Measurements from ENCODE around the gene NECTIN4.
"Not testable (repeated sequence)": the region's sequence is repeated elsewhere in the genome, so short reads cannot be mapped to it uniquely, and the experiment has no call there.

The NECTIN4 gene

GRCh38 chr1:161069731-161070270 lies 19.6 kb downstream of the NECTIN4 start, which contains the start of gene ARHGAP30:
Gene ARHGAP30, minus strand, starts transcription at chr1:161069891. Its CDS starts 267 bp downstream, at chr1:161069624.
- no peak for TF ChIP-seq CTCF (IDR thresholded peaks at IDR 0.05; ENCODE audit: low read depth, low read length)
- no peak for DNase-seq (ENCODE audit: low read depth in 2 of 2)
- H3K4me3 ChIP-seq (replicated peaks in 1 of 2; ENCODE audit: low read depth in 2 of 2, low read length in 2 of 2) = no peak within 1 kb of the TSS

GRCh38 chr1:161069241-161069640 lies 20.1 kb downstream of the NECTIN4 start:
- no peak for TF ChIP-seq CTCF (IDR thresholded peaks at IDR 0.05; ENCODE audit: low read depth, low read length)
- no peak overlapping the region for H3K4me3 ChIP-seq (replicated peaks in 1 of 2; ENCODE audit: low read depth in 2 of 2, low read length in 2 of 2)
- no peak for DNase-seq (ENCODE audit: low read depth in 2 of 2)

- H3K4me3 ChIP-seq (replicated peaks in 1 of 2; ENCODE audit: low read depth in 2 of 2, low read length in 2 of 2) = no peak overlapping the region
- TF ChIP-seq CTCF (IDR thresholded peaks at IDR 0.05; ENCODE audit: low read depth, low read length) = no peak
- no peak for DNase-seq (ENCODE audit: low read depth in 2 of 2)
Measured at GRCh38 chr1:161068306-161069234, 20.8 kb downstream of the NECTIN4 start.

- H3K4me3 ChIP-seq (replicated peaks in 1 of 2; ENCODE audit: low read depth in 2 of 2, low read length in 2 of 2) = no peak overlapping the region
- no peak for TF ChIP-seq CTCF (IDR thresholded peaks at IDR 0.05; ENCODE audit: low read depth, low read length)
- DNase-seq (ENCODE audit: low read depth in 2 of 2) = no peak
Measured at GRCh38 chr1:161066694-161067093, 22.7 kb downstream of the NECTIN4 start.

GRCh38 chr1:161065681-161066080 lies 23.7 kb downstream of the NECTIN4 start:
- H3K4me3 ChIP-seq (replicated peaks in 1 of 2; ENCODE audit: low read depth in 2 of 2, low read length in 2 of 2); DNase-seq (ENCODE audit: low read depth in 2 of 2): not testable (repeated sequence)

- H3K4me3 ChIP-seq (replicated peaks in 1 of 2; ENCODE audit: low read depth in 2 of 2, low read length in 2 of 2); DNase-seq (ENCODE audit: low read depth in 2 of 2): not testable (repeated sequence)
Measured at GRCh38 chr1:161063936-161064335, 25.4 kb downstream of the NECTIN4 start.

GRCh38 chr1:161061419-161061818 lies 27.9 kb downstream of the NECTIN4 start:
- no peak for DNase-seq (ENCODE audit: low read depth in 2 of 2)
- H3K4me3 ChIP-seq (replicated peaks in 1 of 2; ENCODE audit: low read depth in 2 of 2, low read length in 2 of 2) = no peak overlapping the region
- TF ChIP-seq CTCF (IDR thresholded peaks at IDR 0.05; ENCODE audit: low read depth, low read length) = no peak

All from cardiac fibroblast (primary cell).